Right lobe of liver (tissue), 6 donors: ENCODE measurements around the gene OAS2. TPM values are rescaled to one million over a fixed set of nuclear protein-coding genes. Genes with fewer than 3 reads are reported as not detected.

Experiments
- ATAC-seq, 4 donors: fragments of 200-7000 bp; cut with Tn5 transposase; one replicate each; pipeline ENCODE4 v1.9.1; 2020; ENCODE audit warnings: mild to moderate bottlenecking in 4 of 4, moderate library complexity in 4 of 4
- DNase-seq, 3 donors: peaks; one replicate each; pipeline ENCODE4 v3.0.0-alpha.2; 2020
- H3K27ac ChIP-seq, 3 donors: fragments of 200-600 bp; one replicate each; pipeline ENCODE4 v1.8.0; 2022
- H3K27me3 ChIP-seq, 2 donors: fragments of 200-600 bp; one replicate each; pipeline ENCODE4 v1.8.0; 2022
- H3K36me3 ChIP-seq, 4 donors: fragments of 200-600 bp; sonication (generic) in 1 of 4; one replicate each; pipeline versions ENCODE4 v1.5.1 to v1.8.0; 2017 to 2022; ENCODE audit warnings: control low read depth in 1 of 4
- H3K4me1 ChIP-seq, 4 donors: fragments of 200-600 bp; sonication (generic) in 1 of 4; one replicate each; pipeline versions ENCODE4 v1.5.1 to v1.8.0; 2017 to 2022; ENCODE audit warnings: control low read depth in 1 of 4
- H3K4me3 ChIP-seq, 3 donors: fragments of 200-600 bp; one replicate each; pipeline ENCODE4 v1.8.0; 2022
- H3K9me3 ChIP-seq, 4 donors: fragments of 200-600 bp; sonication (generic) in 1 of 4; one replicate each; pipeline versions ENCODE4 v1.5.1 to v1.8.0; 2017 to 2022; ENCODE audit warnings: control low read depth in 1 of 4
- CTCF ChIP-seq, 4 donors: fragments of 200-600 bp in 3 of 4; fragments of 450-650 bp in 1 of 4; IDR thresholded peaks; one replicate each; pipeline versions ENCODE4 v1.5.1 to v1.8.0; 2016 to 2022; ENCODE audit warnings: antibody characterized with exemption in 4 of 4, mild to moderate bottlenecking in 2 of 4
- POLR2A ChIP-seq: fragments of 450-650 bp; IDR thresholded peaks from one replicate; pipeline ENCODE4 v1.6.1; 2017; ENCODE audit warnings: antibody characterized with exemption, mild to moderate bottlenecking
- WGBS: methylation state at CpG from one replicate; pipeline ENCODE4 v1.1.6; 2018; ENCODE audit warnings: low coverage, low lambda C conversion rate; ENCODE audit not compliant: insufficient coverage; ENCODE audit errors: missing lambda C conversion rate; 5-methylcytosine and 5-hydroxymethylcytosine counted together
- intact Hi-C, 2 donors: fragments of 100-400 bp; cut with DNase I; formaldehyde crosslinking; loops; one replicate each; pipeline versions ENCODE4 v1.11.2 to v1.14.1; 2022
- total RNA-seq, 6 experiments: library from RNA; depleted of rRNA in 2 of 6; stranded (reverse); fragments of >200 nt in 2 of 6; fragmentation: NEBNext Ultra II Directional in 3 of 6; extraction: Animal tissue kit (Norgen Biotek cat#: 25700) in 3 of 6; gene quantifications; one replicate each; pipeline versions ENCODE4 v1.1.0 to v1.2.4, GENCODE V29; 2016 to 2023
- donor health status: DM: no; HTN: yes; CAD: no.
- donor health status: DM: no; HTN: no; CAD: no.
- donor health status: DM: no; HTN: no; CAD: no.
- donor health status: DM: no; HTN: yes; CAD: no.
- donor health status: DM: no; HTN: yes; CAD: no.

OAS2 gene
- total RNA-seq, 6 experiments from 2014 or later = 5.2 to 13.4 (median 7.1) TPM

GRCh38 chr12:113058553-113058952, 80.2 kb downstream of the OAS2 start:
- ATAC-seq (no peak), DNase-seq (no peak)
- H3K27ac ChIP-seq = no peak overlapping the region
- intact Hi-C loops = no loop called here
- H3K9me3 ChIP-seq = no peaks in the 10 kb centered on the region
- TF ChIP-seq POLR2A = no peak
- no peak for TF ChIP-seq CTCF (IDR thresholded peaks at IDR 0.05)
- H3K4me3 ChIP-seq = no peak overlapping the region
- no peaks in the 10 kb centered on the region for H3K27me3 ChIP-seq
- H3K36me3 ChIP-seq = no peaks in the 10 kb centered on the region
- H3K4me1 ChIP-seq = peaks cover 0 to 18% (median 4%) of the 10 kb centered on the region in 4 donors
- WGBS = 82% methylated on average over 1 of the region's 1 CpG

GRCh38 chr12:113059071-113059595, 80.8 kb downstream of the OAS2 start:
- WGBS = 81% methylated on average over 6 of the region's 8 CpGs
- H3K27me3 ChIP-seq = no peaks in the 10 kb centered on the region
- no peak for DNase-seq
- intact Hi-C loops = no loop called here
- no peak for TF ChIP-seq POLR2A
- no peak for TF ChIP-seq CTCF (IDR thresholded peaks at IDR 0.05)
- H3K9me3 ChIP-seq = no peaks in the 10 kb centered on the region
- H3K36me3 ChIP-seq = no peaks in the 10 kb centered on the region
- no peak overlapping the region for H3K4me3 ChIP-seq
- ATAC-seq = no peak
- H3K4me1 ChIP-seq = peaks cover 0 to 24% (median 4%) of the 10 kb centered on the region in 4 donors
- no peak overlapping the region for H3K27ac ChIP-seq

- 73% methylated on average over 3 of the region's 7 CpGs for WGBS
- no peaks in the 10 kb centered on the region for H3K27me3 ChIP-seq
- no peaks in the 10 kb centered on the region for H3K36me3 ChIP-seq
- no peak overlapping the region for H3K27ac ChIP-seq
- peaks cover 0 to 27% (median 4%) of the 10 kb centered on the region in 4 donors for H3K4me1 ChIP-seq
- intact Hi-C loops = no loop called here
- ATAC-seq = no peak
- H3K4me3 ChIP-seq = no peak overlapping the region
- TF ChIP-seq POLR2A (no peak), CTCF (IDR thresholded peaks at IDR 0.05) (no peak)
- no peak for DNase-seq
- no peaks in the 10 kb centered on the region for H3K9me3 ChIP-seq
Measured at GRCh38 chr12:113060336-113060960, 82.1 kb downstream of the OAS2 start.

- peaks cover 0 to 27% (median 4%) of the 10 kb centered on the region in 4 donors for H3K4me1 ChIP-seq
- 44% methylated on average over 8 of the region's 10 CpGs for WGBS
Measured at GRCh38 chr12:113061061-113061694, 82.9 kb downstream of the OAS2 start.

More at GRCh38 chr12:113061061-113061694, 82.9 kb downstream of the OAS2 start:
- H3K4me3 ChIP-seq = no peak overlapping the region
- TF ChIP-seq CTCF (IDR thresholded peaks at IDR 0.05) (no peak), POLR2A (no peak)
- H3K27ac ChIP-seq = no peak overlapping the region
- ATAC-seq = no peak
- no peaks in the 10 kb centered on the region for H3K9me3 ChIP-seq
- no peak for DNase-seq
- H3K36me3 ChIP-seq = no peaks in the 10 kb centered on the region
- intact Hi-C loops = no loop called here
- no peaks in the 10 kb centered on the region for H3K27me3 ChIP-seq

Other genes with a start within 250 kb of the OAS2 start
- gene RPH3A, start 186.8 kb upstream of the OAS2 start, total RNA-seq = under 1 TPM in 1 of 6 experiments, not detected in 5; 0.12 TPM
- gene OAS1, start 71.6 kb upstream of the OAS2 start, total RNA-seq = 10 to 100 TPM; 19.2 to 23.0 (median 22.5) TPM
- 10 to 100 TPM in 1 of 6 experiments, 1 to 10 TPM in 5; 4.4 to 10.2 (median 7.2) TPM for gene OAS3, start 40.0 kb upstream of the OAS2 start, total RNA-seq
- gene DTX1, start 78.2 kb downstream of the OAS2 start, total RNA-seq = 10 to 100 TPM in 5 of 6 experiments, 1 to 10 TPM in 1; 1.4 to 51.2 (median 20.0) TPM
- under 1 TPM in 4 of 6 experiments, not detected in 2; 0.10 to 0.24 (median 0.15) TPM for gene RASAL1, start 157.2 kb downstream of the OAS2 start, total RNA-seq
- gene CFAP73, start 171.2 kb downstream of the OAS2 start, total RNA-seq = under 1 TPM in 1 of 6 experiments, not detected in 5; 0.15 TPM
- 10 to 100 TPM; 22.8 to 43.8 (median 31.1) TPM for gene DDX54, start 207.0 kb downstream of the OAS2 start, total RNA-seq
- gene RITA1, start 207.2 kb downstream of the OAS2 start, total RNA-seq = 10 to 100 TPM; 11.1 to 33.0 (median 22.3) TPM
- gene TPCN1, start 242.9 kb downstream of the OAS2 start, total RNA-seq = 10 to 100 TPM; 18.0 to 34.6 (median 28.3) TPM